Activated T-cell treated with anti-CD3 and anti-CD28 coated beads for 24 hours (primary cell): ENCODE data around the gene PNMA1.
"Not testable (repeated sequence)": the region's sequence is repeated elsewhere in the genome, so short reads cannot be mapped to it uniquely, and the experiment has no call there.

Source experiments
- DNase-seq: peaks from one replicate; pipeline ENCODE4 v3.0.0-alpha.2; 2020; ENCODE audit warnings: low read depth

Gene PNMA1

GRCh38 chr14:73715707-73716106 is 1.5 kb upstream of the PNMA1 start:
- DNase-seq: no peak

GRCh38 chr14:73714656-73715081 is 485 bp upstream of the PNMA1 start:
- DNase-seq: no peak

- DNase-seq: no peak
These were observed 880 bp downstream of the PNMA1 start for GRCh38 chr14:73713206-73713802.

GRCh38 chr14:73712540-73713180 is 1.5 kb downstream of the PNMA1 start:
- no peak for DNase-seq

- no peak for DNase-seq
These were observed 2.1 kb downstream of the PNMA1 start for GRCh38 chr14:73712071-73712506.

GRCh38 chr14:73710737-73711136 is 3.4 kb downstream of the PNMA1 start:
- DNase-seq: no peak

- DNase-seq: no peak
These were observed 4.2 kb downstream of the PNMA1 start for GRCh38 chr14:73709904-73710469.

- DNase-seq: not testable (repeated sequence)
These were observed 6.1 kb downstream of the PNMA1 start for GRCh38 chr14:73708076-73708475.

GRCh38 chr14:73700325-73700724 is 13.9 kb downstream of the PNMA1 start:
- DNase-seq: no peak

- no peak for DNase-seq
These were observed 17.5 kb downstream of the PNMA1 start for GRCh38 chr14:73696466-73697400.

- no peak for DNase-seq
These were observed 18.2 kb downstream of the PNMA1 start for GRCh38 chr14:73695997-73696396.

GRCh38 chr14:73695082-73695481 is 19.1 kb downstream of the PNMA1 start:
- DNase-seq: no peak

GRCh38 chr14:73694083-73694482 is 20.1 kb downstream of the PNMA1 start:
- DNase-seq: no peak

- DNase-seq: no peak
These were observed 27.3 kb downstream of the PNMA1 start for GRCh38 chr14:73686901-73687300.

GRCh38 chr14:73685328-73685727 is 28.9 kb downstream of the PNMA1 start:
- DNase-seq: no peak

- DNase-seq: no peak
These were observed 29.6 kb downstream of the PNMA1 start for GRCh38 chr14:73684627-73685026.

- DNase-seq: no peak
These were observed 33.4 kb downstream of the PNMA1 start for GRCh38 chr14:73680821-73681220.

GRCh38 chr14:73678698-73679097 is 35.5 kb downstream of the PNMA1 start:
- DNase-seq: no peak

GRCh38 chr14:73674986-73675385 is 39.2 kb downstream of the PNMA1 start:
- no peak for DNase-seq

GRCh38 chr14:73667854-73668253 is 46.3 kb downstream of the PNMA1 start:
- DNase-seq: no peak

- DNase-seq: no peak
These were observed 47.6 kb downstream of the PNMA1 start for GRCh38 chr14:73666583-73666982.

GRCh38 chr14:73665130-73665529 is 49.1 kb downstream of the PNMA1 start:
- no peak for DNase-seq
